ENCODE data around the gene RNASE4.

- TF ChIP-seq CTCF (IDR thresholded peaks at IDR 0.05), result no peak
- TF ChIP-seq POLR2A (IDR thresholded peaks at IDR 0.05), result no peak
- TF ChIP-seq EP300 (IDR thresholded peaks at IDR 0.05), result no peak
Measured at GRCh38 chr14:20720741-20721140, 36.4 kb downstream of the RNASE4 start.

Data from ovary (tissue), 3 donors.